ENCODE data around the gene GALNT18.

The GALNT18 gene

DNA sequence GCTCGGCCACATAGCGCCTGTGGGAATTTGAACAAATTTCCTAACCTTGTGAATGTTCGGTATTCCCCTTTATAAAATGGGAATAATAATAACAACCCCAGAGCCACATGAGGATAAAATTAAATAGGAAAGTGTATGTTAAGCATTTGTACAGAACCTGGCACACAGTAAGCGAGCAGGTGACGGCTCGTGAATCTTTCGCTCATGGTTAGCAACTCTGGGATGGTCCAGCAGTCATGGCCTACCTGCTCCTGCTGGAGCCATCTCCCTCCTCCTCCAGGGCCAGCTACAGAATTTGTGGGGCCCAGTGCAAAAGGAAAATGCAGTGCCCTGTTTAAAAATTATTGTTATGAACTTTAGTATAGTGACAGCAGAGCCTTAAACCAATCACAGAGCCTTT is 180.3 kb downstream of the GALNT18 start:
- ChIA-PET POLR2A (no interaction called here), CTCF (no interaction called here)
- Histone ChIP-seq H3K27ac (ENCODE audit: extremely low read depth, low read depth, low read length) (no peak overlapping the region), H3K9me3 (ENCODE audit: control insufficient read depth, insufficient read depth, low read depth, low read length) (no peaks in the 10 kb centered on the region), H3K4me3 (ENCODE audit: low read depth, low read length) (no peak overlapping the region), H3K4me1 (ENCODE audit: control insufficient read depth, insufficient read depth, low read length) (no peaks in the 10 kb centered on the region), H3K36me3 (ENCODE audit: control insufficient read depth in 2 of 2, insufficient read depth in 1 of 2, low read length in 2 of 2) (no peaks in the 10 kb centered on the region)
- TF ChIP-seq PRDM1 (tag by site-specific recombination; IDR thresholded peaks at IDR 0.05) (no peak), ZNF707 (tag by site-specific recombination; IDR thresholded peaks at IDR 0.05) (no peak), ZNF548 (tag by site-specific recombination; IDR thresholded peaks at IDR 0.05) (no peak), ZNF76 (tag by site-specific recombination; IDR thresholded peaks at IDR 0.05; ENCODE audit: borderline replicate concordance, low read depth) (no peak), KLF16 (tag by site-specific recombination; IDR thresholded peaks at IDR 0.05) (no peak), ZBTB7A (tag by site-specific recombination; IDR thresholded peaks at IDR 0.05; ENCODE audit: low read depth) (no peak), ZBTB48 (tag by site-specific recombination; IDR thresholded peaks at IDR 0.05) (no peak), ZNF24 (tag by site-specific recombination; IDR thresholded peaks at IDR 0.05) (no peak), ZNF792 (tag by site-specific recombination; IDR thresholded peaks at IDR 0.05) (no peak), ZNF510 (tag by site-specific recombination; IDR thresholded peaks at IDR 0.05; ENCODE audit: insufficient replicate concordance) (no peak), ZNF169 (tag by site-specific recombination; IDR thresholded peaks at IDR 0.05) (no peak), KLF9 (tag by site-specific recombination; IDR thresholded peaks at IDR 0.05; ENCODE audit: low read depth) (no peak)
- TF ChIP-seq, protein P1, sequence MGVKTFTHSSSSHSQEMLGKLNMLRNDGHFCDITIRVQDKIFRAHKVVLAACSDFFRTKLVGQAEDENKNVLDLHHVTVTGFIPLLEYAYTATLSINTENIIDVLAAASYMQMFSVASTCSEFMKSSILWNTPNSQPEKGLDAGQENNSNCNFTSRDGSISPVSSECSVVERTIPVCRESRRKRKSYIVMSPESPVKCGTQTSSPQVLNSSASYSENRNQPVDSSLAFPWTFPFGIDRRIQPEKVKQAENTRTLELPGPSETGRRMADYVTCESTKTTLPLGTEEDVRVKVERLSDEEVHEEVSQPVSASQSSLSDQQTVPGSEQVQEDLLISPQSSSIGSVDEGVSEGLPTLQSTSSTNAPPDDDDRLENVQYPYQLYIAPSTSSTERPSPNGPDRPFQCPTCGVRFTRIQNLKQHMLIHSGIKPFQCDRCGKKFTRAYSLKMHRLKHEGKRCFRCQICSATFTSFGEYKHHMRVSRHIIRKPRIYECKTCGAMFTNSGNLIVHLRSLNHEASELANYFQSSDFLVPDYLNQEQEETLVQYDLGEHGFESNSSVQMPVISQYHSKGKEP (tag by site-specific recombination; IDR thresholded peaks at IDR 0.05), result no peak
- TF ChIP-seq, protein P2, sequence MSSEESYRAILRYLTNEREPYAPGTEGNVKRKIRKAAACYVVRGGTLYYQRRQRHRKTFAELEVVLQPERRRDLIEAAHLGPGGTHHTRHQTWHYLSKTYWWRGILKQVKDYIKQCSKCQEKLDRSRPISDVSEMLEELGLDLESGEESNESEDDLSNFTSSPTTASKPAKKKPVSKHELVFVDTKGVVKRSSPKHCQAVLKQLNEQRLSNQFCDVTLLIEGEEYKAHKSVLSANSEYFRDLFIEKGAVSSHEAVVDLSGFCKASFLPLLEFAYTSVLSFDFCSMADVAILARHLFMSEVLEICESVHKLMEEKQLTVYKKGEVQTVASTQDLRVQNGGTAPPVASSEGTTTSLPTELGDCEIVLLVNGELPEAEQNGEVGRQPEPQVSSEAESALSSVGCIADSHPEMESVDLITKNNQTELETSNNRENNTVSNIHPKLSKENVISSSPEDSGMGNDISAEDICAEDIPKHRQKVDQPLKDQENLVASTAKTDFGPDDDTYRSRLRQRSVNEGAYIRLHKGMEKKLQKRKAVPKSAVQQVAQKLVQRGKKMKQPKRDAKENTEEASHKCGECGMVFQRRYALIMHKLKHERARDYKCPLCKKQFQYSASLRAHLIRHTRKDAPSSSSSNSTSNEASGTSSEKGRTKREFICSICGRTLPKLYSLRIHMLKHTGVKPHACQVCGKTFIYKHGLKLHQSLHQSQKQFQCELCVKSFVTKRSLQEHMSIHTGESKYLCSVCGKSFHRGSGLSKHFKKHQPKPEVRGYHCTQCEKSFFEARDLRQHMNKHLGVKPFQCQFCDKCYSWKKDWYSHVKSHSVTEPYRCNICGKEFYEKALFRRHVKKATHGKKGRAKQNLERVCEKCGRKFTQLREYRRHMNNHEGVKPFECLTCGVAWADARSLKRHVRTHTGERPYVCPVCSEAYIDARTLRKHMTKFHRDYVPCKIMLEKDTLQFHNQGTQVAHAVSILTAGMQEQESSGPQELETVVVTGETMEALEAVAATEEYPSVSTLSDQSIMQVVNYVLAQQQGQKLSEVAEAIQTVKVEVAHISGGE (tag by site-specific recombination; conservative IDR thresholded peaks at IDR 0.05; ENCODE audit: low read depth), result no peak
- TF ChIP-seq, protein P3, sequence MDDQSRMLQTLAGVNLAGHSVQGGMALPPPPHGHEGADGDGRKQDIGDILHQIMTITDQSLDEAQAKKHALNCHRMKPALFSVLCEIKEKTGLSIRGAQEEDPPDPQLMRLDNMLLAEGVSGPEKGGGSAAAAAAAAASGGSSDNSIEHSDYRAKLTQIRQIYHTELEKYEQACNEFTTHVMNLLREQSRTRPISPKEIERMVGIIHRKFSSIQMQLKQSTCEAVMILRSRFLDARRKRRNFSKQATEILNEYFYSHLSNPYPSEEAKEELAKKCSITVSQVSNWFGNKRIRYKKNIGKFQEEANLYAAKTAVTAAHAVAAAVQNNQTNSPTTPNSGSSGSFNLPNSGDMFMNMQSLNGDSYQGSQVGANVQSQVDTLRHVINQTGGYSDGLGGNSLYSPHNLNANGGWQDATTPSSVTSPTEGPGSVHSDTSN (CRISPR knock-in tag; IDR thresholded peaks at IDR 0.05), result no peak
- TF ChIP-seq, protein P4, sequence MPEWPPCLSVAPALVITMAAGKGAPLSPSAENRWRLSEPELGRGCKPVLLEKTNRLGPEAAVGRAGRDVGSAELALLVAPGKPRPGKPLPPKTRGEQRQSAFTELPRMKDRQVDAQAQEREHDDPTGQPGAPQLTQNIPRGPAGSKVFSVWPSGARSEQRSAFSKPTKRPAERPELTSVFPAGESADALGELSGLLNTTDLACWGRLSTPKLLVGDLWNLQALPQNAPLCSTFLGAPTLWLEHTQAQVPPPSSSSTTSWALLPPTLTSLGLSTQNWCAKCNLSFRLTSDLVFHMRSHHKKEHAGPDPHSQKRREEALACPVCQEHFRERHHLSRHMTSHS (tag by site-specific recombination; IDR thresholded peaks at IDR 0.05), result no peak
- TF ChIP-seq, protein P5, sequence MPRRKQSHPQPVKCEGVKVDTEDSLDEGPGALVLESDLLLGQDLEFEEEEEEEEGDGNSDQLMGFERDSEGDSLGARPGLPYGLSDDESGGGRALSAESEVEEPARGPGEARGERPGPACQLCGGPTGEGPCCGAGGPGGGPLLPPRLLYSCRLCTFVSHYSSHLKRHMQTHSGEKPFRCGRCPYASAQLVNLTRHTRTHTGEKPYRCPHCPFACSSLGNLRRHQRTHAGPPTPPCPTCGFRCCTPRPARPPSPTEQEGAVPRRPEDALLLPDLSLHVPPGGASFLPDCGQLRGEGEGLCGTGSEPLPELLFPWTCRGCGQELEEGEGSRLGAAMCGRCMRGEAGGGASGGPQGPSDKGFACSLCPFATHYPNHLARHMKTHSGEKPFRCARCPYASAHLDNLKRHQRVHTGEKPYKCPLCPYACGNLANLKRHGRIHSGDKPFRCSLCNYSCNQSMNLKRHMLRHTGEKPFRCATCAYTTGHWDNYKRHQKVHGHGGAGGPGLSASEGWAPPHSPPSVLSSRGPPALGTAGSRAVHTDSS (tag by site-specific recombination; IDR thresholded peaks at IDR 0.05), result no peak
- TF ChIP-seq, protein P6, sequence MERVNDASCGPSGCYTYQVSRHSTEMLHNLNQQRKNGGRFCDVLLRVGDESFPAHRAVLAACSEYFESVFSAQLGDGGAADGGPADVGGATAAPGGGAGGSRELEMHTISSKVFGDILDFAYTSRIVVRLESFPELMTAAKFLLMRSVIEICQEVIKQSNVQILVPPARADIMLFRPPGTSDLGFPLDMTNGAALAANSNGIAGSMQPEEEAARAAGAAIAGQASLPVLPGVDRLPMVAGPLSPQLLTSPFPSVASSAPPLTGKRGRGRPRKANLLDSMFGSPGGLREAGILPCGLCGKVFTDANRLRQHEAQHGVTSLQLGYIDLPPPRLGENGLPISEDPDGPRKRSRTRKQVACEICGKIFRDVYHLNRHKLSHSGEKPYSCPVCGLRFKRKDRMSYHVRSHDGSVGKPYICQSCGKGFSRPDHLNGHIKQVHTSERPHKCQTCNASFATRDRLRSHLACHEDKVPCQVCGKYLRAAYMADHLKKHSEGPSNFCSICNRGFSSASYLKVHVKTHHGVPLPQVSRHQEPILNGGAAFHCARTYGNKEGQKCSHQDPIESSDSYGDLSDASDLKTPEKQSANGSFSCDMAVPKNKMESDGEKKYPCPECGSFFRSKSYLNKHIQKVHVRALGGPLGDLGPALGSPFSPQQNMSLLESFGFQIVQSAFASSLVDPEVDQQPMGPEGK (tag by site-specific recombination; IDR thresholded peaks at IDR 0.05), result no peak
- TF ChIP-seq, protein P7, sequence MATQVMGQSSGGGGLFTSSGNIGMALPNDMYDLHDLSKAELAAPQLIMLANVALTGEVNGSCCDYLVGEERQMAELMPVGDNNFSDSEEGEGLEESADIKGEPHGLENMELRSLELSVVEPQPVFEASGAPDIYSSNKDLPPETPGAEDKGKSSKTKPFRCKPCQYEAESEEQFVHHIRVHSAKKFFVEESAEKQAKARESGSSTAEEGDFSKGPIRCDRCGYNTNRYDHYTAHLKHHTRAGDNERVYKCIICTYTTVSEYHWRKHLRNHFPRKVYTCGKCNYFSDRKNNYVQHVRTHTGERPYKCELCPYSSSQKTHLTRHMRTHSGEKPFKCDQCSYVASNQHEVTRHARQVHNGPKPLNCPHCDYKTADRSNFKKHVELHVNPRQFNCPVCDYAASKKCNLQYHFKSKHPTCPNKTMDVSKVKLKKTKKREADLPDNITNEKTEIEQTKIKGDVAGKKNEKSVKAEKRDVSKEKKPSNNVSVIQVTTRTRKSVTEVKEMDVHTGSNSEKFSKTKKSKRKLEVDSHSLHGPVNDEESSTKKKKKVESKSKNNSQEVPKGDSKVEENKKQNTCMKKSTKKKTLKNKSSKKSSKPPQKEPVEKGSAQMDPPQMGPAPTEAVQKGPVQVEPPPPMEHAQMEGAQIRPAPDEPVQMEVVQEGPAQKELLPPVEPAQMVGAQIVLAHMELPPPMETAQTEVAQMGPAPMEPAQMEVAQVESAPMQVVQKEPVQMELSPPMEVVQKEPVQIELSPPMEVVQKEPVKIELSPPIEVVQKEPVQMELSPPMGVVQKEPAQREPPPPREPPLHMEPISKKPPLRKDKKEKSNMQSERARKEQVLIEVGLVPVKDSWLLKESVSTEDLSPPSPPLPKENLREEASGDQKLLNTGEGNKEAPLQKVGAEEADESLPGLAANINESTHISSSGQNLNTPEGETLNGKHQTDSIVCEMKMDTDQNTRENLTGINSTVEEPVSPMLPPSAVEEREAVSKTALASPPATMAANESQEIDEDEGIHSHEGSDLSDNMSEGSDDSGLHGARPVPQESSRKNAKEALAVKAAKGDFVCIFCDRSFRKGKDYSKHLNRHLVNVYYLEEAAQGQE (tag by site-specific recombination; IDR thresholded peaks at IDR 0.05), result no peak
